Measurements from ENCODE around the gene CD3G.

- no peak for TF ChIP-seq CTCF (conservative IDR thresholded peaks at IDR 0.05)
- no peak for TF ChIP-seq ZFX (IDR thresholded peaks at IDR 0.05)
Measured at GRCh38 chr11:118341261-118341660, 2.9 kb upstream of the CD3G start.
